ENCODE data around the gene LACTB. TPM values are rescaled to one million over a fixed set of nuclear protein-coding genes. Genes with fewer than 3 reads are reported as not detected.

LACTB gene
- total and polyA plus RNA-seq, 8 donors = 4.8 to 11.2 (median 6.6) TPM

- FAIRE-seq (no peak), DNase-seq (no peak), ATAC-seq (no peak)
- Histone ChIP-seq H3K36me3 (peaks cover 0 to 27% (median 0%) of the 10 kb centered on the region in 3 donors), H3K27ac (no peak overlapping the region), H3K9me3 (no peaks in the 10 kb centered on the region), H3K27me3 (no peaks in the 10 kb centered on the region), H3K4me1 (no peaks in the 10 kb centered on the region), H3K4me3 (no peak overlapping the region)
- WGBS, 2 donors = 90 to 92% methylated on average over 2 of the region's 2 CpGs
- TF ChIP-seq, protein P1, sequence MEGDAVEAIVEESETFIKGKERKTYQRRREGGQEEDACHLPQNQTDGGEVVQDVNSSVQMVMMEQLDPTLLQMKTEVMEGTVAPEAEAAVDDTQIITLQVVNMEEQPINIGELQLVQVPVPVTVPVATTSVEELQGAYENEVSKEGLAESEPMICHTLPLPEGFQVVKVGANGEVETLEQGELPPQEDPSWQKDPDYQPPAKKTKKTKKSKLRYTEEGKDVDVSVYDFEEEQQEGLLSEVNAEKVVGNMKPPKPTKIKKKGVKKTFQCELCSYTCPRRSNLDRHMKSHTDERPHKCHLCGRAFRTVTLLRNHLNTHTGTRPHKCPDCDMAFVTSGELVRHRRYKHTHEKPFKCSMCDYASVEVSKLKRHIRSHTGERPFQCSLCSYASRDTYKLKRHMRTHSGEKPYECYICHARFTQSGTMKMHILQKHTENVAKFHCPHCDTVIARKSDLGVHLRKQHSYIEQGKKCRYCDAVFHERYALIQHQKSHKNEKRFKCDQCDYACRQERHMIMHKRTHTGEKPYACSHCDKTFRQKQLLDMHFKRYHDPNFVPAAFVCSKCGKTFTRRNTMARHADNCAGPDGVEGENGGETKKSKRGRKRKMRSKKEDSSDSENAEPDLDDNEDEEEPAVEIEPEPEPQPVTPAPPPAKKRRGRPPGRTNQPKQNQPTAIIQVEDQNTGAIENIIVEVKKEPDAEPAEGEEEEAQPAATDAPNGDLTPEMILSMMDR (IDR thresholded peaks at IDR 0.05) = no peak
- intact Hi-C loops (cut with DNase I) = no loop called here
Observed at GRCh38 chr15:63145426-63145825, 23.8 kb downstream of the LACTB start.

DNA sequence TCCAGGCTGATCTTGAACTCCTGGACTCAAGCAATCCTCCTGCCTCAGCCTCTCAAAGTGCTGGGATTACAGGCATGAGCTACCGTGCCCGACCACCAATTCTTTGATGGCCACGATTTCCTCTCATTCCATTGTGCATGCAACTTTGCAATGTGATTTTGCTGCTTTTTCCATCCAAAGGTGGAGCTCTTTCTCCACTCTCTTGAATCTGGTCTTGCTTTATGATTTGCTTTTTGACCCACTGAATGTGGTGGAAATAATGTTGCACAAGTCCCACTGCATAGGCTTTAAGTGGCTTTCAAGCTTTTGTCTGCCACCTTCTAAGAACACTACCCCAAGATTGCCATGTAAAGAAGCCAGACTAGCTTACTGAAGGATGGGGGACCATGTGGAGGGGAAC is 25.0 kb downstream of the LACTB start:
- Histone ChIP-seq H3K36me3 (peaks cover 0 to 36% (median 0%) of the 10 kb centered on the region in 3 donors), H3K9me3 (no peaks in the 10 kb centered on the region), H3K27me3 (no peaks in the 10 kb centered on the region), H3K4me3 (no peak overlapping the region), H3K4me1 (no peaks in the 10 kb centered on the region), H3K27ac (no peak overlapping the region)
- no peak for ATAC-seq
- no peak for FAIRE-seq
- intact Hi-C loops (cut with DNase I) = no loop called here
- TF ChIP-seq, protein P1 (IDR thresholded peaks at IDR 0.05) = no peak
- 84 to 85% methylated on average over 3 of the region's 3 CpGs for WGBS, 2 donors
- DNase-seq = no peak

DNA sequence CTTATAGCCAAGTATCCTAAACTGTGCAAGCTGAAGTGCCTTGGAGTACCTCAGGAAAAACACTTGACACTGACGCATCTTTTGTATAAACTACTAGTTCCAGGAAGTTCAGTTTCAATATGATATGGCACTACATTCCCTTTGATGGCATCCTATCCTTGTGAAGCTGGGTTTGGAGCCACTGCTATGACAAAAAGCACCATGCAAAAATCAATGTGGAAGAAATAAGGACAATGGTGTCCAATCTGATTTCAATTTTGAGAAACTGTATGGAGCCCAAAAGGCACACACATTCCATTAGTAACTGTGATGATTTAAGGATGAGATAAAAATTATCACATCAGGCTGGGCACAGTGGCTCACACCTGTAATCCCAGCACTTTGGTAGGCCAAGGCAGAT is 30.0 kb downstream of the LACTB start:
- H3K27me3 ChIP-seq = no peaks in the 10 kb centered on the region
- ATAC-seq = no peak
- TF ChIP-seq, protein P1 (IDR thresholded peaks at IDR 0.05) = no peak
- H3K4me3 ChIP-seq = no peak overlapping the region
- H3K9me3 ChIP-seq = no peaks in the 10 kb centered on the region
- 87 to 92% methylated on average over 1 of the region's 1 CpG for WGBS, 2 donors
- DNase-seq = no peak
- H3K27ac ChIP-seq = no peak overlapping the region
- no peak for FAIRE-seq
- peaks cover 3 to 62% (median 21%) of the 10 kb centered on the region in 3 donors for H3K36me3 ChIP-seq
- peaks cover 0 to 24% (median 0%) of the 10 kb centered on the region in 3 donors for H3K4me1 ChIP-seq
- intact Hi-C loops (cut with DNase I) = no loop called here

DNA sequence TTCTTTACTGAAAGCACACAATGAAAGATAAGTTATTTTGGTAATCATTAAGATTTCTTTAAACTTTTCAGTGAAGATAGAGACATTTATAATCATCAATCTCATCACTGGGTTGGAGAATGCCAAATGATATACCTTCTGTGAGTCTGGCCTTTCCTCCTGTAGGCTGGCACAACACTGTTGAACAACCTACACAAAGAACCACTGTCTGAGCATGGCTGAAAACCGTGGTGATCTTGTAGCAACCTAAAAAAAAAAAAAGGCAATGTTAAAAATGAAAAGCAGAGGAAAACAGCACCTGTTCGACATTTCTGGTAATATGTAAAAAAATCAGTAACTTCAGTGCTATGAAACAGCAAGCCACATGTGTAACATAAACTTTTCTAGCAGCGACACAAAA is 33.8 kb downstream of the LACTB start:
- no peak for FAIRE-seq
- peaks cover 3 to 46% (median 21%) of the 10 kb centered on the region in 3 donors for H3K36me3 ChIP-seq
- DNase-seq = no peak
- TF ChIP-seq, protein P1 (IDR thresholded peaks at IDR 0.05) = no peak
- 35 to 45% methylated on average over 3 of the region's 3 CpGs for WGBS, 2 donors
- no peak overlapping the region for H3K27ac ChIP-seq
- H3K4me1 ChIP-seq = peaks cover 0 to 24% (median 0%) of the 10 kb centered on the region in 3 donors
- H3K27me3 ChIP-seq = no peaks in the 10 kb centered on the region
- intact Hi-C loops (cut with DNase I) = no loop called here
- H3K4me3 ChIP-seq = peak overlapping the region in 2 of 4 donors; percentile 65 to 78
- ATAC-seq = no peak
- H3K9me3 ChIP-seq = no peaks in the 10 kb centered on the region

GRCh38 chr15:63156086-63156710 is 34.5 kb downstream of the LACTB start:
- FAIRE-seq (no peak), ATAC-seq (peak in 2 of 4 donors; percentile 2 to 3), DNase-seq (no peak)
- TF ChIP-seq, protein P1 (IDR thresholded peaks at IDR 0.05) = no peak
- peak overlapping the region; percentile 65 to 83 (median 80) for H3K4me3 ChIP-seq
- H3K36me3 ChIP-seq = peaks cover 3 to 40% (median 21%) of the 10 kb centered on the region in 3 donors
- H3K27ac ChIP-seq = peak overlapping the region in 3 of 4 donors; percentile 71 to 96 (median 95)
- H3K9me3 ChIP-seq = no peaks in the 10 kb centered on the region
- peaks cover 0 to 24% (median 0%) of the 10 kb centered on the region in 3 donors for H3K4me1 ChIP-seq
- no peaks in the 10 kb centered on the region for H3K27me3 ChIP-seq
- WGBS, 2 donors = 1% methylated on average over 10 of the region's 10 CpGs
- intact Hi-C loops (cut with DNase I) = no loop called here

Measured in pancreas (tissue), 10 donors.